ENCODE measurements around the gene POU2AF1. TPM values are rescaled to one million over a fixed set of nuclear protein-coding genes. Genes with fewer than 3 reads are reported as not detected.

POU2AF1 gene
- total RNA-seq, 2 experiments from 2014 or later, result 0.52 to 0.78 TPM

GRCh38 chr11:111370270-111370901 lies 8.7 kb downstream of the POU2AF1 start:
- no peaks in the 10 kb centered on the region for H3K4me1 ChIP-seq (ENCODE audit: insufficient read depth, low read length)
- ChIA-PET POLR2A (interaction anchor here (0.6 kb wide), 1 partner anchor 9 kb away, joined by 3 read pairs; the partner anchor contains the start of gene POU2AF1), CTCF (no interaction called here)
- no peak overlapping the region for H3K27ac ChIP-seq (ENCODE audit: low read depth in 1 of 2, low read length in 2 of 2)
- no peaks in the 10 kb centered on the region for H3K9me3 Mint-ChIP-seq
- H3K27ac Mint-ChIP-seq, result no peak overlapping the region
- H3K4me3 ChIP-seq (ENCODE audit: low read length), result no peak overlapping the region
- ATAC-seq (ENCODE audit: poor library complexity), result no peak
- H3K36me3 Mint-ChIP-seq (ENCODE audit: low read depth), result no peaks in the 10 kb centered on the region
- TF ChIP-seq, protein P1, sequence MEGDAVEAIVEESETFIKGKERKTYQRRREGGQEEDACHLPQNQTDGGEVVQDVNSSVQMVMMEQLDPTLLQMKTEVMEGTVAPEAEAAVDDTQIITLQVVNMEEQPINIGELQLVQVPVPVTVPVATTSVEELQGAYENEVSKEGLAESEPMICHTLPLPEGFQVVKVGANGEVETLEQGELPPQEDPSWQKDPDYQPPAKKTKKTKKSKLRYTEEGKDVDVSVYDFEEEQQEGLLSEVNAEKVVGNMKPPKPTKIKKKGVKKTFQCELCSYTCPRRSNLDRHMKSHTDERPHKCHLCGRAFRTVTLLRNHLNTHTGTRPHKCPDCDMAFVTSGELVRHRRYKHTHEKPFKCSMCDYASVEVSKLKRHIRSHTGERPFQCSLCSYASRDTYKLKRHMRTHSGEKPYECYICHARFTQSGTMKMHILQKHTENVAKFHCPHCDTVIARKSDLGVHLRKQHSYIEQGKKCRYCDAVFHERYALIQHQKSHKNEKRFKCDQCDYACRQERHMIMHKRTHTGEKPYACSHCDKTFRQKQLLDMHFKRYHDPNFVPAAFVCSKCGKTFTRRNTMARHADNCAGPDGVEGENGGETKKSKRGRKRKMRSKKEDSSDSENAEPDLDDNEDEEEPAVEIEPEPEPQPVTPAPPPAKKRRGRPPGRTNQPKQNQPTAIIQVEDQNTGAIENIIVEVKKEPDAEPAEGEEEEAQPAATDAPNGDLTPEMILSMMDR (IDR thresholded peaks at IDR 0.05), result no peak
- H3K9me3 ChIP-seq (ENCODE audit: control insufficient read depth in 1 of 2, insufficient read depth in 1 of 2, low read length in 2 of 2), result no peaks in the 10 kb centered on the region
- intact Hi-C loops (cut with DNase I, micrococcal nuclease), result loop anchor here in 1 of 2 experiments (5.0 kb wide), 1 partner anchor 47 kb away; no protein-coding TSS in a partner anchor
- DNase-seq, result no peak
- peaks cover 4% of the 10 kb centered on the region for H3K4me1 Mint-ChIP-seq (ENCODE audit: low read depth)
- H3K4me3 Mint-ChIP-seq, result no peak overlapping the region
- no peaks in the 10 kb centered on the region for H3K27me3 ChIP-seq (ENCODE audit: control insufficient read depth in 1 of 2, insufficient read depth in 2 of 2, low read length in 2 of 2)
- H3K36me3 ChIP-seq (ENCODE audit: insufficient read depth, low read length), result no peaks in the 10 kb centered on the region
- no peaks in the 10 kb centered on the region for H3K27me3 Mint-ChIP-seq

GRCh38 chr11:111368285-111368560 lies 10.9 kb downstream of the POU2AF1 start:
- H3K4me1 Mint-ChIP-seq (ENCODE audit: low read depth), result no peaks in the 10 kb centered on the region
- DNase-seq (no peak), ATAC-seq (ENCODE audit: poor library complexity) (no peak)
- intact Hi-C loops (cut with DNase I, micrococcal nuclease), result no loop called here
- H3K27ac Mint-ChIP-seq, result no peak overlapping the region
- Histone ChIP-seq H3K27ac (ENCODE audit: low read depth in 1 of 2, low read length in 2 of 2) (no peak overlapping the region), H3K4me3 (ENCODE audit: low read length) (no peak overlapping the region), H3K4me1 (ENCODE audit: insufficient read depth, low read length) (no peaks in the 10 kb centered on the region), H3K36me3 (ENCODE audit: insufficient read depth, low read length) (no peaks in the 10 kb centered on the region), H3K9me3 (ENCODE audit: control insufficient read depth in 1 of 2, insufficient read depth in 1 of 2, low read length in 2 of 2) (no peaks in the 10 kb centered on the region), H3K27me3 (ENCODE audit: control insufficient read depth in 1 of 2, insufficient read depth in 2 of 2, low read length in 2 of 2) (no peaks in the 10 kb centered on the region)
- POLR2A ChIA-PET, result interaction anchor here (0.7 kb wide), 1 partner anchor 348 kb away, joined by 3 read pairs; no protein-coding TSS in a partner anchor
- CTCF ChIA-PET, result no interaction called here
- no peak overlapping the region for H3K4me3 Mint-ChIP-seq
- TF ChIP-seq, protein P1 (IDR thresholded peaks at IDR 0.05), result no peak
- no peaks in the 10 kb centered on the region for H3K9me3 Mint-ChIP-seq
- H3K27me3 Mint-ChIP-seq, result no peaks in the 10 kb centered on the region
- no peaks in the 10 kb centered on the region for H3K36me3 Mint-ChIP-seq (ENCODE audit: low read depth)

DNA sequence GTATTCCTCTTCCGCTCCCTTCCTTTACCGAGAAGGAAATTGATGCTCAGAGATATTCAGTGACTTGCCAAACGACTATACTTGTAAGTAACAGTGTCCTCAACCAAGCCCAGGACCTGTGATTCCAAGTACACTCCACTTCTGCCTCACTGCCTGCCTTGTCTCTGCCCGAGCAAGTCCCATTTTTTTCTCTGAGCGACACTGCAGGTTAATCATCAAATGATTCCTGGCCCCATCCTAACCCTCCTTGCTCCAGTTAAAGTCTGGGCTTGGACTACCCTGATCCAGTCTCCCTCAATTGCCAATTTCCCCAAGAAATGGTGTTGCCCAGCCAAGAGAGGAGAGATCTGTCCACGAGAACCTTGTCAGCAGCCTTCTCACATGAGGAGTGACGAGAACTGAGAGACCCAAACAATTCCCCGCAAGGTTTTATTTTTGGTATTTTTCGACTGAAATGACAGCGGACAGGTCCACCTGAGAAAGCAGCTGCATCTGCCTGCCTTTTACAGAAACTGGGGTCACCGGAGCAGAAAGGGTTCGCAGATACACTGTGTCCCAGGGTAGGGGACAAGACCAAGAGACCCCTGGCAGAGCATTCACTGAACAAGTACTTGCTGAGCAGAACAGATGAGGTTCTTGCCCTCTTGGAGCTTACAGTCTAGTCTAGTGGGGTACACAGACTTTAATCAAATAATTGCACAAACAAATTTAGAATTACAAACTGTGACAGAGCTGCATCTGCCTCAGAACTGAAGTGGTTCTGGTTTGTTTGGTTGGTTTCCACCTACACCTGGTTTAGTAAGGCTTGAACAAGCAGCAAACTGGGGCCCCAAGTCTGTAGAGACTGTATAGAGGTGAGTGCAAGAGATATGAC lies 11.4 kb downstream of the POU2AF1 start:
- DNase-seq (no peak), ATAC-seq (ENCODE audit: poor library complexity) (no peak)
- no peak overlapping the region for H3K27ac ChIP-seq (ENCODE audit: low read depth in 1 of 2, low read length in 2 of 2)
- H3K9me3 ChIP-seq (ENCODE audit: control insufficient read depth in 1 of 2, insufficient read depth in 1 of 2, low read length in 2 of 2), result no peaks in the 10 kb centered on the region
- Mint-ChIP-seq H3K9me3 (no peaks in the 10 kb centered on the region), H3K27me3 (no peaks in the 10 kb centered on the region), H3K4me1 (ENCODE audit: low read depth) (no peaks in the 10 kb centered on the region), H3K36me3 (ENCODE audit: low read depth) (no peaks in the 10 kb centered on the region), H3K27ac (no peak overlapping the region), H3K4me3 (no peak overlapping the region)
- intact Hi-C loops (cut with DNase I, micrococcal nuclease), result no loop called here
- H3K36me3 ChIP-seq (ENCODE audit: insufficient read depth, low read length), result no peaks in the 10 kb centered on the region
- no peak overlapping the region for H3K4me3 ChIP-seq (ENCODE audit: low read length)
- no peaks in the 10 kb centered on the region for H3K4me1 ChIP-seq (ENCODE audit: insufficient read depth, low read length)
- no peaks in the 10 kb centered on the region for H3K27me3 ChIP-seq (ENCODE audit: control insufficient read depth in 1 of 2, insufficient read depth in 2 of 2, low read length in 2 of 2)
- ChIA-PET CTCF (no interaction called here), POLR2A (no interaction called here)
- TF ChIP-seq, protein P1 (IDR thresholded peaks at IDR 0.05), result no peak
